Kidney epithelial cell (primary cell): ENCODE data around the gene SNN. TPM values are rescaled to one million over a fixed set of nuclear protein-coding genes. Genes with fewer than 3 reads are reported as not detected.
A peak's percentile ranks its signal among the peaks of the same experiment; 100 is the strongest.

Experiments used
- DNase-seq: peaks from one replicate; pipeline ENCODE4 v3.0.0-alpha.2; 2010; ENCODE audit warnings: low read depth
- H3K27me3 ChIP-seq: 2 replicates; pipeline ENCODE4 v1.6.0; 2011; ENCODE audit warnings: low read length; ENCODE audit not compliant: control insufficient read depth, insufficient read depth
- H3K36me3 ChIP-seq: 2 replicates; pipeline ENCODE4 v1.5.1; 2011; ENCODE audit warnings: low read length; ENCODE audit not compliant: control insufficient read depth, insufficient read depth
- H3K4me3 ChIP-seq: 2 replicates; pipeline ENCODE4 v1.5.1; 2011; ENCODE audit warnings: low read depth, mild to moderate bottlenecking, control low read depth, low read length
- total RNA-seq: library from RNA; depleted of rRNA; stranded (reverse); fragments of >200 nt; gene quantifications from 2 replicates; pipeline ENCODE4 v1.2.3, GENCODE V29; 2015
- TF ChIP-seq, protein P1 (sequence below): IDR thresholded peaks from 2 replicates; pipeline ENCODE4 v1.5.1; 2011; ENCODE audit warnings: mild to moderate bottlenecking, moderate library complexity, low read length, control low read depth, inconsistent platforms; ENCODE audit not compliant: insufficient read depth, poor library complexity, severe bottlenecking

Gene SNN
- total RNA-seq, 1 donor from 2014 or later: 31.0 TPM

DNA sequence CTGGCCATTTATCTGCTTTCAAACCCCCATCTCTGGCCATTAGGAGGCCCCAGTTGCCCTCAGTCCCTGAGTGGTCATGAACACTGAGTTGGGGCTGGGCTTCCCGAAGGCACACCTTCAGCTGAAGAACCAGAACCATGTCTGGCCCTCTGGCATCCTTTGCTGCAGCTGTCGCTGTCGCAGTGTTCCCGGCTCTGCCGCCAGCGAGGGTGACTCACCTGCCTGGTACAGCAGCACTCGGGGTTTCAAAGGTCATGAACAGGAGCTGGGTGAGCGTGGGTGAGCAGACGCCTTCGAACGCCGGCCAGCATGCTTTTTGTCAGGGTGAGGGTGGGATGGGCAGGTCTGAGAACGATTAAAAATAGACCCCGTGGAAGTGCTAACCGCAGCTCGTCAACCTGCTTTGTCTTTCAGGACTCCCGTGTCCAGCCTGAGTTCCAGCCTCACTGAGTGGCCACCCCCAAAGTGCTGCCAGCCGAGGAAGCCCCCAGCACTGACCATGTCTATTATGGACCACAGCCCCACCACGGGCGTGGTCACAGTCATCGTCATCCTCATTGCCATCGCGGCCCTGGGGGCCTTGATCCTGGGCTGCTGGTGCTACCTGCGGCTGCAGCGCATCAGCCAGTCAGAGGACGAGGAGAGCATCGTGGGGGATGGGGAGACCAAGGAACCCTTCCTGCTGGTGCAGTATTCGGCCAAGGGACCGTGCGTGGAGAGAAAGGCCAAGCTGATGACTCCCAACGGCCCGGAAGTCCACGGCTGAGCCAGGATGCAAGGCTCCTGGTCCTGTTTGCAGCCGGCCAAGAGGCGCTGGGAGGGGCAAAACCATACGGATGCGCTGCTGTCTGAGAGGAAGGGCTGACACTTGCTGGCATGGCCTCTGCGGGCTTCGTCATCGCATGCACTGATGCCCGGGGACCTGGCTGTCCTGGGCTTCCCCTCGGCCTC is 7.6 kb downstream of the SNN start:
- TF ChIP-seq, protein P1, sequence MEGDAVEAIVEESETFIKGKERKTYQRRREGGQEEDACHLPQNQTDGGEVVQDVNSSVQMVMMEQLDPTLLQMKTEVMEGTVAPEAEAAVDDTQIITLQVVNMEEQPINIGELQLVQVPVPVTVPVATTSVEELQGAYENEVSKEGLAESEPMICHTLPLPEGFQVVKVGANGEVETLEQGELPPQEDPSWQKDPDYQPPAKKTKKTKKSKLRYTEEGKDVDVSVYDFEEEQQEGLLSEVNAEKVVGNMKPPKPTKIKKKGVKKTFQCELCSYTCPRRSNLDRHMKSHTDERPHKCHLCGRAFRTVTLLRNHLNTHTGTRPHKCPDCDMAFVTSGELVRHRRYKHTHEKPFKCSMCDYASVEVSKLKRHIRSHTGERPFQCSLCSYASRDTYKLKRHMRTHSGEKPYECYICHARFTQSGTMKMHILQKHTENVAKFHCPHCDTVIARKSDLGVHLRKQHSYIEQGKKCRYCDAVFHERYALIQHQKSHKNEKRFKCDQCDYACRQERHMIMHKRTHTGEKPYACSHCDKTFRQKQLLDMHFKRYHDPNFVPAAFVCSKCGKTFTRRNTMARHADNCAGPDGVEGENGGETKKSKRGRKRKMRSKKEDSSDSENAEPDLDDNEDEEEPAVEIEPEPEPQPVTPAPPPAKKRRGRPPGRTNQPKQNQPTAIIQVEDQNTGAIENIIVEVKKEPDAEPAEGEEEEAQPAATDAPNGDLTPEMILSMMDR: peak; percentile 6
- Histone ChIP-seq H3K27me3 (no peaks in the 10 kb centered on the region), H3K4me3 (no peak overlapping the region), H3K36me3 (peaks cover 4% of the 10 kb centered on the region)
- DNase-seq: no peak

DNA sequence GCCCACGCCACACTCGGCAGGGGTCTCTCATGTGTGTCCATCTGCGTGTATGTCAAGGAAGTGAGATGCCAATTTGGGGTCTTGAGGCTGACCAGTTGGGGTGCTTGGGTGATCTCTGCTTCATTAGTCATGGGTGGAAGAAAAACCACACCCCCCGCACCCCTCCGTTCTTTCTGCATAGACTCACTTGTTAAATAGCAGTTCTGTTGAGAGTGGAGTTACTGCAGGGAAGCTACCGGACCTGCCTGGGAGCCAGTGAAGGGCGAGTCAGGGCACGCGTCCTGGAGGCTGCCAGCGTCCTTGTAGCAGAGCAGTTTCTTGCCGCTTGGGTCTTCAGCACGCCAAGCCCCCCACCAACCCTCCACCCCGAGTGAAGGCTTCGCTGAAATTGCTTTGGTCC is 8.5 kb downstream of the SNN start:
- Histone ChIP-seq H3K4me3 (no peak overlapping the region), H3K36me3 (peaks cover 4% of the 10 kb centered on the region), H3K27me3 (no peaks in the 10 kb centered on the region)
- DNase-seq: no peak
- TF ChIP-seq, protein P1: no peak

DNA sequence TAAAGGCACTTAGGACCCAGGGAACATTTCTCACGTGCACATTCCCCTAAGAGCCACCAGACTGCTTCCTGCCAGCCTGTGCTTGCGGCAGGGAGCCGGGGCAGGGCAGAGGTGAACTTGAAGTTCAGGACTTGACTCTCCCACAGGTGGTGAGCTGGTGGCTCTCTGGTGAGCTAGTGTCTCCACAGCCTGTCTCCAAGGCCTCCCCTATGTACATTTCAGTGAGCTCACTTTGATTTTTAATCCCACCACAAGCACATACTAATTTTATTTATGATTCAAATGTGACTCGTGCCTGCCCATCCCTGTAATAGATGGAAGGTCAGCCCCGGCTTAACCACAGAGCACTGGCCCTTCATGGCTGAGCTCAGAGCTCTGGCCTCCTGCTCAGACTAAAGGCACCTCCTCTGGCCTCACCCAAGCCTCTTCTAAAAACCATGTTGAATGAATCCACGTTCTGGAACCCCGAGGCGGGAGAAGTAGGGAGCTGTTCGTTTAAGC is 9.2 kb downstream of the SNN start:
- Histone ChIP-seq H3K27me3 (no peaks in the 10 kb centered on the region), H3K36me3 (peaks cover 4% of the 10 kb centered on the region), H3K4me3 (no peak overlapping the region)
- TF ChIP-seq, protein P1: no peak
- DNase-seq: no peak

DNA sequence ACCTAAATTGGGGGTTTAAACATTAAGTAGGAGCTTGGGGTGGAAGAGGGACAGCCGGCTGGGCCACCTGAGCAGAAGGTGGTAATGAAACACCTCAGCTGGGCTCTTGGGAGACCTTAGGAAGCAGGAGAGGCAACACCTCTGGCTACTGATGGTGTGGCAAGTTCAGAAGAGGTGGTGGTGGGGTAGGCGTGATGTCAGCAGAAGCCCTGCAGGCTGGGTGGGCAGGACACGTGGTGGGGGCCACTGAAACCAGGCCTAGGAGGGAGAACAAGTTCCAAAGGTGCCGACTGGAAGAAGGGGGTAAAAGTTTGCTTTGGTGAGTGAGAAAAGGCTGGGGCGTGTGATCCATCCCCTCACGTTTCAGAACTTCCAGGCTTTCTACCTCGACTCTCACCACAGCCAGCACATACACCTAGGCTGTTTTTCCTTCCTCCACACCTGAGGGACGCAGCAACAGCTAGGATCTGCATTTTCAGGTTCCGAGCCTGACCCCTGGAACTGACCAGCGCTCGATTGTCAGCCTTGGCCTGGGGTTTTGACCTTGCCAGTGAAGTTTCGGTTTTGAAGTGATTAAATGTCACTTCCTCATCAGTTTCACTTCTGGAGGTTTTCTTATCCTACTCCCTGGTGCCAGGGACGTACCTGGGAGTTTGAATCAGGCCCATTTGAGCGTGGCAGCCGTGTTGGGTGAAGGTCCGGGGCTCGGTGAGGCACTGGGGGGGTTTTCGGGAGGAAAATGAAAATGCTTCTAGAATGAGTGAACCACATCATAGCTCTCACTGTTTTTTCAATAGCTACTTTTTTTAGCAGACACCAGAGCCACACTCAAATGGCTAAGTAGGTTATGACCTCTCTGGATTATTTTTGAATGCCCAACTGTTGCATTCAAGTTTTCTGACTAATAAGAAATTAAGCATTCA is 10.0 kb downstream of the SNN start:
- Histone ChIP-seq H3K27me3 (no peaks in the 10 kb centered on the region), H3K4me3 (no peak overlapping the region), H3K36me3 (peaks cover 4% of the 10 kb centered on the region)
- DNase-seq: no peak
- TF ChIP-seq, protein P1: no peak

DNA sequence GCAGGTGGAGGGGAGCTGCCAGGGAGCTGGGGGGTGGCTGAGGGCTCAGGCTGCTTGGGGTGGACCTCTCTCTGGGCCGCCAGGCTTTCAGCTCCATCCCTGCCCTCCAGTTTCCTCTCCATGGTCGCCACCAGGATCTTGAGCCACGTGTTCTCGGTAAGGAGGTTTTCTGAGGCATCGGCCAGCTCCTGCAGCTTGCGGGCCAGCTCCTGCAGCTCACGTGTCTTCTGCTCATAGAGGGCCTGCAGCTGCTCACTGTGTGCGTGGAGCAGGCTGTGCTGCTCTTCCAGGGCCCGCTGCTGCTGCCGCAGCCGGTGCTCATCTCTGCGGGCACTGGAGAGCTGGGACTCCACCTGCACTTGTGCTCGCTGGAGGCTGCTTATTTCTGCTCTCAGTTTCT is 11.0 kb downstream of the SNN start:
- Histone ChIP-seq H3K4me3 (no peak overlapping the region), H3K36me3 (peaks cover 4% of the 10 kb centered on the region), H3K27me3 (no peaks in the 10 kb centered on the region)
- no peak for DNase-seq
- TF ChIP-seq, protein P1: no peak
